LNCaP clone FGC (cell line): Measurements from ENCODE around the gene HSPA9.

Experiments
- DNase-seq: peaks from one replicate; pipeline ENCODE4 v3.0.0-alpha.2; 2011; ENCODE audit warnings: low read depth
- H3K4me3 ChIP-seq: 2 replicates; pipeline ENCODE4 v1.5.1; 2011; ENCODE audit warnings: mild to moderate bottlenecking, low read depth, low read length, control low read depth
- CTCF ChIP-seq: IDR thresholded peaks from 2 replicates; pipeline ENCODE4 v1.5.1; 2012; ENCODE audit warnings: mild to moderate bottlenecking; ENCODE audit not compliant: control insufficient read depth, insufficient read depth; ENCODE audit errors: extremely low read depth

Gene HSPA9

DNA sequence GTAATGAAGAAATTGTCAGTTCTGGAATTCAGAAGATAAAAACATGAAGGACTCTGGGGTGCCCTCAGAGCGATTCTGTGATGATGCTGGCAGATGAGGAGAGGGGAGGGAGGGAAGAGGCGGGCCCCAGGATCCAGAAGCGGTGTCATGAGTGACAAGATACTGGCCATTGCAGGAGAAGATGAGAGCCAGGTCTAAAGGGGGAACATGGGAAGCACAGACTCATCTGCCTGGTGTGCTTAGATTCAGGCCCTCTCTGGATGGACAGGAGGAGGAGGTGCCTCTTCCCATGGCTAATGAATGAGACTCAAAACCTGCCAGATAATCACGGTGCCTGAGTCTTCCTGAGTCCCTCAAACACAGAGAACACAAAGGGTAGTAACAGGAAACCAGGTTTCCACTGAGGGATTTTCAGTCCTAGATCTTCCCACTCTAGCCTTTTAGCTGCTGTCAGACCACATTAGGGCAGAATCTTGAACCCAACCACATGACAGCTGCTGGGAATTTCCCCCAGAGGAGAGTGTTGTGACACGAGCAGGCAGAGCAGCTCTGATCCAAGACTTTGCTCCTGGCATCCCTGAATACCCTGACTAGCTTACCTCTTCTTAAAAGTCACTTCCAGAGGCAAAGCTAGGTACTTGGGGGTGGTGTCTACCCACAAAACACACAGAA is 28.2 kb upstream of the HSPA9 start:
- DNase-seq = no peak
- H3K4me3 ChIP-seq = no peak overlapping the region
- TF ChIP-seq CTCF = no peak

DNA sequence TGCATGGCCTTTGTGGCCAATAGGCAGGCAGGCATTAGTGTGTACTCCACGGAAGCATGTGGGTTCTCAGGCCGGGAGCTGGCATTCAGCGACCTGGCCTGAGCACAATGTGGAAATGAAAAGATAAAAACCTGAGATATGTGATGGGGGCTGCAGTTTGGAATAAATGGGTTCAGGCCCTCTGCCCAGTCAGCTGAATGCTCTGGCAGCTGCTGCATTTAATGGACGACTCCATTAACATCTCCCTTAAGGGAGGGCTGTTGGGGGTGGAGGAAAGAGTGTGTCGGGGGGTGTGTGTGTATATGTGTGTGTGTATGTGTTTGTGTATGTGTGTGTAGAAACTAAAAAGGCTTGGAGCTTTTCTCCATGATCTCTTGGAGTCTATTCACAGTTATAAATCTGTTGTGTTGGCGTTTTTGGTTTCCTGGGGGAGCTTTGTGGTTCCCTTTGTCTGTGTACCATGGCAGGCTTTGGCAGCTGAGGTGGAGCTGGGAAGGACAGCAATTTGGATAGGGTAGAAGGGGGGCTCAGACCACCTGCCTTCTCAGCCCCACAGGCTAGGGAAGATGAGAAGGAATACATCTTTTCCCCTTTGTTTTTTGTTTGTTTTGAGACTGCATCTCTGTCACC is 27.3 kb upstream of the HSPA9 start:
- no peak for DNase-seq
- TF ChIP-seq CTCF = no peak
- H3K4me3 ChIP-seq = no peak overlapping the region

DNA sequence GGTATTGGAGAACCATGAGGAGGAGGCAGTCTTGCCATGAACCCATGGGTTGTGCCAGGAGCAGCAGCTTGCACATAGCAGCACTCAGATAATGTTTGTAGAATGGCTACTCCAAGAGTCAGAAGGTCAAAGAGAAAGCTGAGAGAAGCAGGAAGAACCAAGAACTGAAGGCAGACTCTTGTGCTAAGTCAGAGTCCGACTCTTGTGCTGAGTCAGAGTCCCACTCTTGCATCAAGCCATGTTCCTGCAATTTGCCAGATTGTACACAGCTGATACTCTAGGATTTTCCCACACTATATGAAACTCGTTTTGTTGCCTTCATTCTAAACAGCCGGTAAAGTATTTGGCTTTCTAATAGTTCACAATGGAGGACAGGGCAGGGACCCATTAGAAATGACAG is 26.2 kb upstream of the HSPA9 start:
- H3K4me3 ChIP-seq = no peak overlapping the region
- TF ChIP-seq CTCF = no peak
- no peak for DNase-seq

DNA sequence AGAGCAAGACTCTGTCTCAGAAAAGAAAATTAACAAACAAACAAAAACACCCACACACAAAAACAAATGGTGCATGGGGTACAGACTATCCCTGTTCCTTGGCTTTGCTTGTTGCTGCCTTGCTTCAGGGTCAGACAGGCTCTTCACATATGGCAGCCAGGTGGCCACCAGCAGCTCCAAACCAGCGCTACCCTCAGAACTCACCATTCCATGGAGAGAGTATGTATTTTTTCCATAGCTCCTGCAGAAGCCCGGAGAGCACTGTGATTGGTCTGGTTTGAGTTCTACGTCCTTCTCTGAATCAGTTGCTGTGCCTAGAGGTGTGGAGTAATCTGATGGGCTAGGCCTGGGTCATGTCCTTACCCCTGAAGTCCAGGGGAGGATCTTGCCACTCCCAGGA is 25.2 kb upstream of the HSPA9 start:
- no peak for DNase-seq
- H3K4me3 ChIP-seq = no peak overlapping the region
- TF ChIP-seq CTCF = no peak

GRCh38 chr5:138597661-138598400 is 22.6 kb upstream of the HSPA9 start:
- DNase-seq = no peak

More at GRCh38 chr5:138597661-138598400, 22.6 kb upstream of the HSPA9 start:
- H3K4me3 ChIP-seq = no peak overlapping the region
- TF ChIP-seq CTCF = no peak
